ENCODE data around the gene BICDL2. TPM values are rescaled to one million over a fixed set of nuclear protein-coding genes. Genes with fewer than 3 reads are reported as not detected.

BICDL2 gene
- total and polyA plus RNA-seq, 9 of the 15 experiments (the other 6 are each of a cell fraction or from before 2014, with no cell fraction given), result 0.09 to 0.28 (median 0.09) TPM; not detected in 6

GRCh38 chr16:3003582-3004270 lies 33.0 kb downstream of the BICDL2 start (continued):
- no peak for TF ChIP-seq ZNF12 (CRISPR knock-in tag; IDR thresholded peaks at IDR 0.05)
- no peak for TF ChIP-seq JUNB (CRISPR knock-in tag; conservative IDR thresholded peaks at IDR 0.05)
- no peak for TF ChIP-seq BRF1 (IDR thresholded peaks at IDR 0.05; ENCODE audit: borderline replicate concordance, extremely low read depth, insufficient read length)
- peak; percentile 86; the same call in 1 of the 2 replicates for TF ChIP-seq TGIF2 (CRISPR knock-in tag; IDR thresholded peaks at IDR 0.05)
- no peak for TF ChIP-seq THAP12 (CRISPR knock-in tag; IDR thresholded peaks at IDR 0.05)
- TF ChIP-seq BACH1 (tag; IDR thresholded peaks at IDR 0.05), result no peak
- no peak for TF ChIP-seq PTBP1 (IDR thresholded peaks at IDR 0.05; ENCODE audit: low read depth, low read length)
- TF ChIP-seq RBM25 (IDR thresholded peaks at IDR 0.05; ENCODE audit: low read depth, low read length, severe bottlenecking), result peak; percentile 100
- peak; percentile 50; the same call in 1 of the 2 replicates for TF ChIP-seq TCF3 (CRISPR knock-in tag; IDR thresholded peaks at IDR 0.05)
- TF ChIP-seq ELK3 (CRISPR knock-in tag; IDR thresholded peaks at IDR 0.05), result no peak
- no peak for TF ChIP-seq RBM15 (IDR thresholded peaks at IDR 0.05; ENCODE audit: insufficient read depth, low read length)
- TF ChIP-seq ARID2 (IDR thresholded peaks at IDR 0.05), result peak; percentile 83
- TF ChIP-seq SMARCA4 (IDR thresholded peaks at IDR 0.05), result no peak
- TF ChIP-seq ZNF512 (tag; IDR thresholded peaks at IDR 0.05), result no peak
- no peak for TF ChIP-seq POLR3G (IDR thresholded peaks at IDR 0.05; ENCODE audit: extremely low read depth, insufficient read length, insufficient replicate concordance)
- TF ChIP-seq TBP (optimal IDR thresholded peaks at IDR 0.05; ENCODE audit: low read depth, low read length), result no peak
- no peak for TF ChIP-seq ETV6 (IDR thresholded peaks at IDR 0.05; ENCODE audit: borderline replicate concordance in 1 of 2, low read depth in 2 of 2, low read length in 1 of 2)
- no peak for TF ChIP-seq ETV6 (CRISPR knock-in tag; IDR thresholded peaks at IDR 0.05; ENCODE audit: borderline replicate concordance)
- no peak for TF ChIP-seq GATAD2B (IDR thresholded peaks at IDR 0.05; ENCODE audit: borderline replicate concordance)
- no peak for TF ChIP-seq MIER1 (IDR thresholded peaks at IDR 0.05; ENCODE audit: low read depth)
- no peak for TF ChIP-seq POLR2B (IDR thresholded peaks at IDR 0.05; ENCODE audit: low read depth, partially characterized antibody)
- no peak for TF ChIP-seq ZNF444 (CRISPR knock-in tag; IDR thresholded peaks at IDR 0.05)
- TF ChIP-seq IRF1 (CRISPR knock-in tag; IDR thresholded peaks at IDR 0.05; ENCODE audit: borderline replicate concordance), result no peak
- TF ChIP-seq HMG20B (CRISPR knock-in tag; IDR thresholded peaks at IDR 0.05), result no peak

Measured in K562 (cell line).